ENCODE measurements around the gene EIF2B5. TPM values are rescaled to one million over a fixed set of nuclear protein-coding genes. Genes with fewer than 3 reads are reported as not detected.
A peak's percentile ranks its signal among the peaks of the same experiment; 100 is the strongest.
"Not testable (repeated sequence)": the region's sequence is repeated elsewhere in the genome, so short reads cannot be mapped to it uniquely, and the experiment has no call there.

EIF2B5 gene
- total and polyA plus RNA-seq, 5 donors from 2014 or later = 50.6 to 60.1 (median 53.9) TPM

GRCh38 chr3:184116017-184116416 lies 19.1 kb upstream of the EIF2B5 start:
- ATAC-seq (ENCODE audit: low read depth in 2 of 2) (no peak), DNase-seq (no peak)
- no peaks in the 10 kb centered on the region for H3K36me3 ChIP-seq (ENCODE audit: control insufficient read depth, insufficient read depth, low read length)
- H3K36me3 Mint-ChIP-seq = peaks cover 4% of the 10 kb centered on the region
- no peaks in the 10 kb centered on the region for H3K4me1 Mint-ChIP-seq
- no peaks in the 10 kb centered on the region for H3K27me3 ChIP-seq (ENCODE audit: control insufficient read depth, insufficient read depth, low read length)
- no peaks in the 10 kb centered on the region for H3K9me3 Mint-ChIP-seq
- peaks cover 21% of the 10 kb centered on the region for H3K27me3 Mint-ChIP-seq
- H3K4me1 ChIP-seq (ENCODE audit: control insufficient read depth, insufficient read depth, low read length, poor library complexity, severe bottlenecking) = no peaks in the 10 kb centered on the region
- no peaks in the 10 kb centered on the region for H3K9me3 ChIP-seq (ENCODE audit: control insufficient read depth in 2 of 2, low read length in 2 of 2)
- no peak overlapping the region for H3K27ac ChIP-seq (ENCODE audit: insufficient read depth, low read length, poor library complexity, severe bottlenecking)
- H3K4me3 ChIP-seq (ENCODE audit: low read depth, low read length) = no peak overlapping the region
- no peak overlapping the region for H3K4me3 Mint-ChIP-seq
- no peak overlapping the region for H3K27ac Mint-ChIP-seq

- Mint-ChIP-seq H3K36me3 (peaks cover 4% of the 10 kb centered on the region), H3K27me3 (peaks cover 21% of the 10 kb centered on the region), H3K27ac (no peak overlapping the region), H3K4me1 (no peaks in the 10 kb centered on the region), H3K4me3 (no peak overlapping the region), H3K9me3 (no peaks in the 10 kb centered on the region)
- Histone ChIP-seq H3K4me1 (ENCODE audit: control insufficient read depth, insufficient read depth, low read length, poor library complexity, severe bottlenecking) (no peaks in the 10 kb centered on the region), H3K36me3 (ENCODE audit: control insufficient read depth, insufficient read depth, low read length) (no peaks in the 10 kb centered on the region), H3K4me3 (ENCODE audit: low read depth, low read length) (no peak overlapping the region), H3K27ac (ENCODE audit: insufficient read depth, low read length, poor library complexity, severe bottlenecking) (no peak overlapping the region), H3K27me3 (ENCODE audit: control insufficient read depth, insufficient read depth, low read length) (no peaks in the 10 kb centered on the region), H3K9me3 (ENCODE audit: control insufficient read depth in 2 of 2, low read length in 2 of 2) (no peaks in the 10 kb centered on the region)
- ATAC-seq (ENCODE audit: low read depth in 2 of 2) (no peak), DNase-seq (no peak)
Measured at GRCh38 chr3:184117636-184118035, 17.5 kb upstream of the EIF2B5 start.

GRCh38 chr3:184121031-184121430 lies 14.1 kb upstream of the EIF2B5 start:
- ATAC-seq (ENCODE audit: low read depth in 2 of 2); H3K4me3 ChIP-seq (ENCODE audit: low read depth, low read length); H3K27me3 ChIP-seq (ENCODE audit: control insufficient read depth, insufficient read depth, low read length); H3K4me1 Mint-ChIP-seq; H3K9me3 Mint-ChIP-seq; H3K4me1 ChIP-seq (ENCODE audit: control insufficient read depth, insufficient read depth, low read length, poor library complexity, severe bottlenecking); H3K36me3 ChIP-seq (ENCODE audit: control insufficient read depth, insufficient read depth, low read length); H3K36me3 Mint-ChIP-seq; H3K9me3 ChIP-seq (ENCODE audit: control insufficient read depth in 2 of 2, low read length in 2 of 2); H3K27ac ChIP-seq (ENCODE audit: insufficient read depth, low read length, poor library complexity, severe bottlenecking); H3K4me3 Mint-ChIP-seq; DNase-seq; H3K27ac Mint-ChIP-seq: not testable (repeated sequence)
- H3K27me3 Mint-ChIP-seq = peaks cover 21% of the 10 kb centered on the region

DNA sequence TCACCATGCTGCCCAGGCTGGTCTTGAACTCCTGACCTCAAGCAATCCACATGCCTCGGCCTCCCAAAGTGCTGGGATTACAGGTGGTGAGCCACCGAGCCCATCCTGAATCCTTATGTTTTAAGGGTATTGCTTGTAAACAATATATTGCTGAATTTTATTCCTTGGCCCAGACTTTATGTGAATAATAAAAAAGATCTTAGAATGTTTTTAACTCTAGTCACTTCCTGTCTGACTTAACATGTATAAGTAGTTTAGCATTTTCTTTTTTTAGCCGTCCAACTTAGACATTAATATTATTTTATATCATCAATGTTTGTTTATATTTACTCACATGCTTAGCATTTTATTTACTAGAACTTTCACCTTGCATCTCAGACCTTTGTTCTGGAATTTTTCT lies 9.2 kb upstream of the EIF2B5 start:
- Histone ChIP-seq H3K9me3 (ENCODE audit: control insufficient read depth in 2 of 2, low read length in 2 of 2) (no peaks in the 10 kb centered on the region), H3K27ac (ENCODE audit: insufficient read depth, low read length, poor library complexity, severe bottlenecking) (no peak overlapping the region), H3K36me3 (ENCODE audit: control insufficient read depth, insufficient read depth, low read length) (no peaks in the 10 kb centered on the region), H3K27me3 (ENCODE audit: control insufficient read depth, insufficient read depth, low read length) (no peaks in the 10 kb centered on the region), H3K4me1 (ENCODE audit: control insufficient read depth, insufficient read depth, low read length, poor library complexity, severe bottlenecking) (no peaks in the 10 kb centered on the region), H3K4me3 (ENCODE audit: low read depth, low read length) (no peak overlapping the region)
- Mint-ChIP-seq H3K4me3 (no peak overlapping the region), H3K9me3 (no peaks in the 10 kb centered on the region), H3K27ac (no peak overlapping the region), H3K36me3 (no peaks in the 10 kb centered on the region), H3K4me1 (peaks cover 0 to 7% (median 0%) of the 10 kb centered on the region in 4 donors), H3K27me3 (peaks cover 12% of the 10 kb centered on the region)
- DNase-seq = no peak
- ATAC-seq (ENCODE audit: low read depth in 2 of 2) = no peak

- Histone ChIP-seq H3K27ac (ENCODE audit: insufficient read depth, low read length, poor library complexity, severe bottlenecking) (no peak overlapping the region), H3K27me3 (ENCODE audit: control insufficient read depth, insufficient read depth, low read length) (no peaks in the 10 kb centered on the region), H3K36me3 (ENCODE audit: control insufficient read depth, insufficient read depth, low read length) (no peaks in the 10 kb centered on the region), H3K9me3 (ENCODE audit: control insufficient read depth in 2 of 2, low read length in 2 of 2) (no peaks in the 10 kb centered on the region), H3K4me3 (ENCODE audit: low read depth, low read length) (no peak overlapping the region), H3K4me1 (ENCODE audit: control insufficient read depth, insufficient read depth, low read length, poor library complexity, severe bottlenecking) (peaks cover 6% of the 10 kb centered on the region)
- no peak for ATAC-seq (ENCODE audit: low read depth in 2 of 2)
- Mint-ChIP-seq H3K27me3 (peaks cover 16% of the 10 kb centered on the region), H3K27ac (peak overlapping the region in 1 of 3 donors; percentile 38), H3K4me3 (no peak overlapping the region), H3K9me3 (no peaks in the 10 kb centered on the region), H3K36me3 (no peaks in the 10 kb centered on the region), H3K4me1 (peaks cover 2 to 15% (median 11%) of the 10 kb centered on the region in 4 donors)
- peak in 1 of 3 donors; percentile 16 for DNase-seq
Measured at GRCh38 chr3:184129012-184129411, 6.1 kb upstream of the EIF2B5 start.

- no peaks in the 10 kb centered on the region for H3K27me3 ChIP-seq (ENCODE audit: control insufficient read depth, insufficient read depth, low read length)
- Mint-ChIP-seq H3K27me3 (peaks cover 10% of the 10 kb centered on the region), H3K27ac (no peak overlapping the region), H3K36me3 (peaks cover 10% of the 10 kb centered on the region), H3K4me1 (peaks cover 18 to 40% (median 34%) of the 10 kb centered on the region in 4 donors), H3K4me3 (peak overlapping the region in 2 of 4 donors; percentile 99), H3K9me3 (no peaks in the 10 kb centered on the region)
- no peak for DNase-seq
- no peaks in the 10 kb centered on the region for H3K9me3 ChIP-seq (ENCODE audit: control insufficient read depth in 2 of 2, low read length in 2 of 2)
- H3K4me1 ChIP-seq (ENCODE audit: control insufficient read depth, insufficient read depth, low read length, poor library complexity, severe bottlenecking) = peaks cover 24% of the 10 kb centered on the region
- H3K27ac ChIP-seq (ENCODE audit: insufficient read depth, low read length, poor library complexity, severe bottlenecking) = no peak overlapping the region
- no peak for ATAC-seq (ENCODE audit: low read depth in 2 of 2)
- peaks cover 2% of the 10 kb centered on the region for H3K36me3 ChIP-seq (ENCODE audit: control insufficient read depth, insufficient read depth, low read length)
- no peak overlapping the region for H3K4me3 ChIP-seq (ENCODE audit: low read depth, low read length)
Measured at GRCh38 chr3:184132945-184133344, 2.2 kb upstream of the EIF2B5 start.

DNA sequence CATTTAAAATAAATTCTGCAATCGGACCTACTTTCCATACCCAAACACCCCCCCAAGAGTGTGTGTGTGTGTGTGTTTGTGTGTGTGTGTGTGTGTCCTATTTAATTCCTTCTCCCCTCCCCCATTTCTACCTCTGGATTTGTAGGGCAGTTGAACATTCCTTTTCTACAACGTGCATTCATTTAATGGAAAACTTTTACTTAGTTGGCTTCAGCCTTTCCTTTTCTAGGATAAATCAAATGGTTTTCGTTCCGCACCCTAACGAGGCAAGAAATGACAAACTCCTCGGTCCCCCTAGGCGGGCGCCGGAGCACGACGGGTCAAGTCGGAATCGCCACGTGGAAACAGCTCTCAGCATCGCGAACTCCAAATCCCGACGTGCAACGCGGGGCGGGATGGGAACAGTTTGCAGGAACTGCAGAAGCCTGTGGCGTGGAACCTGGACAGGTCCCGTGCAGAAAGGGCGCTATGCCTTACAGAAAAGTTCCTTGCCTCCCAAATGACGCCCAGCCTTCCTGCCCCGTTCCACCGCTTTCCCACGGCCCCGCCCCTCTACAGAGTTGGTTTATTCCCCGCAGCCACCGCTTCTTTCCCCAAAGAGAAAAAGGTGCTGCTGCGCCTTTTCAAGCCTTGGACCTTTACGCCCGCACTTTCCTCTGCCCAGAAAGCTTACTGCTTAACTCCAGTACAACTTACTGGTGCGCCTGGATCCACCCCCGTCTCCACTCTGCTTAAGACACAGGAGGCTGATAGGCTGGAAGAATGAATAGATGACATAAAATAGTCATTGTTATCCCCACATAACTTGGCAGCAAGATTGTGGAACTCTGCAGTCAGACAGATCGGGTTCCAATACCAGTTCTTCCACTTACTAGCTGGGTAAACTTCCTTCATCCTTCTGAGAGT lies 1.1 kb upstream of the EIF2B5 start:
- ATAC-seq (ENCODE audit: low read depth in 2 of 2) = no peak
- H3K9me3 Mint-ChIP-seq = no peaks in the 10 kb centered on the region

More for the DNA sequence above, 1.1 kb upstream of the EIF2B5 start:
- H3K9me3 ChIP-seq (ENCODE audit: control insufficient read depth in 2 of 2, low read length in 2 of 2) = no peaks in the 10 kb centered on the region
- no peaks in the 10 kb centered on the region for H3K27me3 ChIP-seq (ENCODE audit: control insufficient read depth, insufficient read depth, low read length)
- H3K4me3 Mint-ChIP-seq = peak overlapping the region; percentile 97 to 99 (median 99)
- H3K27me3 Mint-ChIP-seq = peaks cover 5% of the 10 kb centered on the region
- peaks cover 24% of the 10 kb centered on the region for H3K4me1 ChIP-seq (ENCODE audit: control insufficient read depth, insufficient read depth, low read length, poor library complexity, severe bottlenecking)
- peak overlapping the region; percentile 98 to 99 (median 98) for H3K27ac Mint-ChIP-seq
- DNase-seq = peak; percentile 26 to 59 (median 26)
- peak overlapping the region; percentile 98 for H3K4me3 ChIP-seq (ENCODE audit: low read depth, low read length)
- H3K36me3 Mint-ChIP-seq = peaks cover 11% of the 10 kb centered on the region
- H3K4me1 Mint-ChIP-seq = peaks cover 20 to 40% (median 33%) of the 10 kb centered on the region in 4 donors
- H3K27ac ChIP-seq (ENCODE audit: insufficient read depth, low read length, poor library complexity, severe bottlenecking) = peak overlapping the region; percentile 79
- H3K36me3 ChIP-seq (ENCODE audit: control insufficient read depth, insufficient read depth, low read length) = peaks cover 9% of the 10 kb centered on the region

Data from CD4-positive, CD25-positive, alpha-beta regulatory T cell (primary cell).